ENCODE results near the gene TAS2R16.

DNA sequence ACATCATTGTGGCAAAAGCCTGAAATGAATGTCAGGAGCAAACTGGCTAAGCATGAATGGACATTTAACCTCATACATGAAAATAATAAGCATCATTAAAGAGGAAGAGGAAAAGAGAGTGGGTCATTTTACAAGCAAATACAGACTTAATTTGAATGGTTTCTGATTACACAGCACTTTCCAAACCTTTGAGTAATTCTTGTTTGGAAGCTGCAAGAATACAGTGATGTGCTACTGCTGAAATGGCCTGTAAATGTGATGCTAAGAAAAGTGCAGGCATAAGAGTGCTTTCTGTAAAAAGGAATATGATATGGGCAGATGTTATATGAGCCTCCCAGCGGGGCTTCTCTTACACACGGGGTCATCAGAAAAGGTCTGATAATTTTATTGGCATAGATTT lies 30.2 kb downstream of the TAS2R16 start:
- no peak for TF ChIP-seq EZH2 (optimal IDR thresholded peaks at IDR 0.05; ENCODE audit: low read depth, low read length)
- TF ChIP-seq, protein P1, sequence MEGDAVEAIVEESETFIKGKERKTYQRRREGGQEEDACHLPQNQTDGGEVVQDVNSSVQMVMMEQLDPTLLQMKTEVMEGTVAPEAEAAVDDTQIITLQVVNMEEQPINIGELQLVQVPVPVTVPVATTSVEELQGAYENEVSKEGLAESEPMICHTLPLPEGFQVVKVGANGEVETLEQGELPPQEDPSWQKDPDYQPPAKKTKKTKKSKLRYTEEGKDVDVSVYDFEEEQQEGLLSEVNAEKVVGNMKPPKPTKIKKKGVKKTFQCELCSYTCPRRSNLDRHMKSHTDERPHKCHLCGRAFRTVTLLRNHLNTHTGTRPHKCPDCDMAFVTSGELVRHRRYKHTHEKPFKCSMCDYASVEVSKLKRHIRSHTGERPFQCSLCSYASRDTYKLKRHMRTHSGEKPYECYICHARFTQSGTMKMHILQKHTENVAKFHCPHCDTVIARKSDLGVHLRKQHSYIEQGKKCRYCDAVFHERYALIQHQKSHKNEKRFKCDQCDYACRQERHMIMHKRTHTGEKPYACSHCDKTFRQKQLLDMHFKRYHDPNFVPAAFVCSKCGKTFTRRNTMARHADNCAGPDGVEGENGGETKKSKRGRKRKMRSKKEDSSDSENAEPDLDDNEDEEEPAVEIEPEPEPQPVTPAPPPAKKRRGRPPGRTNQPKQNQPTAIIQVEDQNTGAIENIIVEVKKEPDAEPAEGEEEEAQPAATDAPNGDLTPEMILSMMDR (IDR thresholded peaks at IDR 0.05; ENCODE audit: low read length) = no peak

All from MM.1S (cell line).